ENCODE data around the gene CHGA.

Gene CHGA

GRCh38 chr14:92976268-92976667 lies 53.3 kb downstream of the CHGA start:
- Mint-ChIP-seq H3K27me3 (no peaks in the 10 kb centered on the region), H3K27ac (ENCODE audit: low read depth) (no peak overlapping the region), H3K36me3 (ENCODE audit: insufficient read depth) (peaks cover 6% of the 10 kb centered on the region), H3K4me3 (no peak overlapping the region), H3K9me3 (peaks cover 15% of the 10 kb centered on the region), H3K4me1 (peaks cover 7% of the 10 kb centered on the region)
- DNase-seq (ENCODE audit: low spot score in 2 of 2), result no peak
- no peak for ATAC-seq (replicated peaks; ENCODE audit: extremely low read depth, poor library complexity, severe bottlenecking)

- peaks cover 6% of the 10 kb centered on the region for H3K36me3 Mint-ChIP-seq (ENCODE audit: insufficient read depth)
- no peak for ATAC-seq (replicated peaks; ENCODE audit: extremely low read depth, poor library complexity, severe bottlenecking)
- H3K4me3 Mint-ChIP-seq, result no peak overlapping the region
- no peaks in the 10 kb centered on the region for H3K27me3 Mint-ChIP-seq
- DNase-seq (ENCODE audit: low spot score in 2 of 2), result no peak
- H3K4me1 Mint-ChIP-seq, result peaks cover 6% of the 10 kb centered on the region
- H3K9me3 Mint-ChIP-seq, result peaks cover 15% of the 10 kb centered on the region
- no peak overlapping the region for H3K27ac Mint-ChIP-seq (ENCODE audit: low read depth)
Measured at GRCh38 chr14:92978229-92979021, 55.5 kb downstream of the CHGA start.

GRCh38 chr14:92980866-92981265 lies 57.9 kb downstream of the CHGA start:
- Mint-ChIP-seq H3K27ac (ENCODE audit: low read depth) (no peak overlapping the region), H3K27me3 (no peaks in the 10 kb centered on the region), H3K36me3 (ENCODE audit: insufficient read depth) (peaks cover 6% of the 10 kb centered on the region), H3K4me3 (no peak overlapping the region), H3K4me1 (peaks cover 8% of the 10 kb centered on the region), H3K9me3 (peaks cover 13% of the 10 kb centered on the region)
- DNase-seq (ENCODE audit: low spot score in 2 of 2) (no peak), ATAC-seq (replicated peaks; ENCODE audit: extremely low read depth, poor library complexity, severe bottlenecking) (no peak)

- H3K36me3 Mint-ChIP-seq (ENCODE audit: insufficient read depth), result peaks cover 6% of the 10 kb centered on the region
- no peak overlapping the region for H3K4me3 Mint-ChIP-seq
- DNase-seq (ENCODE audit: low spot score in 2 of 2), result no peak
- no peaks in the 10 kb centered on the region for H3K27me3 Mint-ChIP-seq
- no peak overlapping the region for H3K27ac Mint-ChIP-seq (ENCODE audit: low read depth)
- ATAC-seq (replicated peaks; ENCODE audit: extremely low read depth, poor library complexity, severe bottlenecking), result no peak
- H3K9me3 Mint-ChIP-seq, result peaks cover 8% of the 10 kb centered on the region
- H3K4me1 Mint-ChIP-seq, result peaks cover 10% of the 10 kb centered on the region
Measured at GRCh38 chr14:92981726-92982125, 58.8 kb downstream of the CHGA start.

GRCh38 chr14:92982956-92983355 lies 60.0 kb downstream of the CHGA start:
- Mint-ChIP-seq H3K36me3 (ENCODE audit: insufficient read depth) (peaks cover 3% of the 10 kb centered on the region), H3K4me3 (no peak overlapping the region), H3K4me1 (peaks cover 10% of the 10 kb centered on the region), H3K27ac (ENCODE audit: low read depth) (no peak overlapping the region), H3K9me3 (peaks cover 8% of the 10 kb centered on the region), H3K27me3 (no peaks in the 10 kb centered on the region)
- ATAC-seq (replicated peaks; ENCODE audit: extremely low read depth, poor library complexity, severe bottlenecking) (no peak), DNase-seq (ENCODE audit: low spot score in 2 of 2) (no peak)

GRCh38 chr14:92984082-92984788 lies 61.3 kb downstream of the CHGA start:
- ATAC-seq (replicated peaks; ENCODE audit: extremely low read depth, poor library complexity, severe bottlenecking) (no peak), DNase-seq (ENCODE audit: low spot score in 2 of 2) (no peak)
- Mint-ChIP-seq H3K4me3 (no peak overlapping the region), H3K4me1 (peaks cover 10% of the 10 kb centered on the region), H3K27ac (ENCODE audit: low read depth) (peak overlapping the region; percentile 35), H3K27me3 (no peaks in the 10 kb centered on the region), H3K36me3 (ENCODE audit: insufficient read depth) (peaks cover 3% of the 10 kb centered on the region), H3K9me3 (peaks cover 5% of the 10 kb centered on the region)
